Right cardiac atrium (tissue), 5 donors: ENCODE results near the gene TRAPPC3L. TPM values are rescaled to one million over a fixed set of nuclear protein-coding genes. Genes with fewer than 3 reads are reported as not detected.
"Not testable (repeated sequence)": the region's sequence is repeated elsewhere in the genome, so short reads cannot be mapped to it uniquely, and the experiment has no call there.

Experiments
- ATAC-seq, 2 donors: fragments of 200-7000 bp; cut with Tn5 transposase; one replicate each; pipeline versions ENCODE4 v1.8.0 to v1.9.1; 2020; ENCODE audit warnings: moderate library complexity in 2 of 2, mild to moderate bottlenecking in 1 of 2
- DNase-seq, 3 donors: peaks; one replicate each; pipeline ENCODE4 v3.0.0-alpha.2; 2020
- H3K27ac ChIP-seq: one replicate; pipeline ENCODE4 v1.5.1; 2013; ENCODE audit warnings: mild to moderate bottlenecking, low read length, control low read depth, moderate library complexity
- H3K27me3 ChIP-seq: one replicate; pipeline ENCODE4 v1.6.1; 2013; ENCODE audit not compliant: control insufficient read depth, insufficient read depth
- H3K4me1 ChIP-seq: one replicate; pipeline ENCODE4 v1.6.1; 2013; ENCODE audit warnings: low read length; ENCODE audit not compliant: control insufficient read depth, insufficient read depth
- H3K4me3 ChIP-seq: one replicate; pipeline ENCODE4 v1.5.1; 2013; ENCODE audit warnings: low read length, control low read depth
- H3K9me3 ChIP-seq: one replicate; pipeline ENCODE4 v1.6.1; 2013; ENCODE audit warnings: low read length; ENCODE audit not compliant: control insufficient read depth
- WGBS: extraction: QIAGEN DNeasy Blood & Tissue Kit; methylation state at CpG from one replicate; pipeline ENCODE4 v1.1.7; 2013; 5-methylcytosine and 5-hydroxymethylcytosine counted together
- intact Hi-C, 4 donors: fragments of 100-400 bp; cut with DNase I; formaldehyde crosslinking; loops; one replicate each; pipeline versions ENCODE4 v1.11.0 to v1.14.0; 2022 to 2023
- polyA plus RNA-seq: library from polyadenylated mRNA; stranded (reverse); fragments of 200-250 nt; gene quantifications from one replicate; pipeline ENCODE4 v1.2.3, GENCODE V29; 2013
- total RNA-seq, 4 donors: library from RNA; stranded (reverse); fragmentation: NEBNext Ultra II Directional; extraction: Animal tissue kit (Norgen Biotek cat#: 25700); gene quantifications; one replicate each; pipeline ENCODE4 v1.2.1, GENCODE V29; 2021
- donor health status: healthy with polysubstance abuse.
- donor health status: DM: no; HTN: yes; CAD: no.
- donor health status: DM: no; HTN: no; CAD: no.
- donor health status: DM: no; HTN: yes; CAD: no; lungs with severe emphysema.
- donor health status: DM: yes; HTN: yes; CAD: no.

Gene TRAPPC3L
- total and polyA plus RNA-seq, 5 donors = 0.18 to 0.32 (median 0.22) TPM

DNA sequence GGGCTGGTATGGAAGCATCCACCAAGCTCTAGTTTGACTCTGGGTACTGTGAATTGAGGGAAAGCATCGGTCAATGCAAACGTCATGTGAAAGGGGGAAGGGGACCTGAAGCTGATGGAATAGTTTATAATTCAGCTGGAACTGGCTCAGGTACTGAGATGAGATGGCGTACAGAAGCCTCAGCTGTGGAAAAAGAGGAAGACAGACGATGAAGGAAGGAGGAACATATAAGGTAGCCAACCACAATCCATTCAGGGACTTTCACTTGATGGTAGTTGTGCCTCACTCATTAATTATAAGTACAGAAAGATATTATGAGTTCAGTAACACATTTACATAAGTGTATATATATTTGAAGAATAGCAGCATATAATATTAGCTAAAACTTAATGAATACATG is 31.4 kb downstream of the TRAPPC3L start:
- H3K4me3 ChIP-seq = no peak overlapping the region
- ATAC-seq (no peak), DNase-seq (no peak)
- WGBS = 82% methylated on average over 4 of the region's 4 CpGs
- intact Hi-C loops = no loop called here
- H3K27ac ChIP-seq = no peak overlapping the region
- H3K9me3 ChIP-seq = no peaks in the 10 kb centered on the region
- H3K27me3 ChIP-seq = no peaks in the 10 kb centered on the region
- H3K4me1 ChIP-seq = peaks cover 8% of the 10 kb centered on the region

DNA sequence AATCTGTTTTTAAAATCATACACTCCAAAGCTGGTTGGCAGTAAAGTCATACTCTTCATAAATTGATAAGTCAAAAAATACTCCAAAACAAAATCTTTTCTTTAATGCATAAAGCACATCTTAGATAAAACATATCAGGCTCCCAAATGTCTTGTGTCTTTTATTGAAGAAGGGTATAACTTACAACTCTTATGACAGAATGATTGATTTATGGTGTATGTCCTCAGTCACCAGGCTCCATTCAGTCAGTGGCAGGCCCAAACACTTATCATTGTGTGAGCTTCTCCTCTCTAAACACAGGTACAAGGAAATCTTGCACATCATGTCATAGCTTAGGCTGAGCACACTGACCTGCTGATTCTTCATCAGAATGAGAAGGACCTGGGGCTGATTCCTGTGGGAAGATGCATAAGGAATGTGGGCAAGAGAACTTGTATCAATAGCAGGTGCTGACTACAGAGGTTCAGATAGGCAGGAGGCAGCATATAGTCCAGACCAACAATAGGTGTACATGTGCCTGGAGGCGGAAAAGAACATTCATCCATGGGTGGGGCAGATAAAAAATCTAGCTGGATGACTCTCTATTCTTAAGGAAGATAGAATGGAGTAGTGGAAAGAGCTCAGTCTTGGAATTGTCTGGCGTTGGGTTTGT is 32.1 kb downstream of the TRAPPC3L start:
- intact Hi-C loops = no loop called here
- Histone ChIP-seq H3K27ac (no peak overlapping the region), H3K4me3 (peak overlapping the region; percentile 75), H3K27me3 (no peaks in the 10 kb centered on the region), H3K9me3 (no peaks in the 10 kb centered on the region), H3K4me1 (peaks cover 5% of the 10 kb centered on the region)
- ATAC-seq (no peak), DNase-seq (no peak)
- WGBS = 80% methylated on average over 2 of the region's 2 CpGs

DNA sequence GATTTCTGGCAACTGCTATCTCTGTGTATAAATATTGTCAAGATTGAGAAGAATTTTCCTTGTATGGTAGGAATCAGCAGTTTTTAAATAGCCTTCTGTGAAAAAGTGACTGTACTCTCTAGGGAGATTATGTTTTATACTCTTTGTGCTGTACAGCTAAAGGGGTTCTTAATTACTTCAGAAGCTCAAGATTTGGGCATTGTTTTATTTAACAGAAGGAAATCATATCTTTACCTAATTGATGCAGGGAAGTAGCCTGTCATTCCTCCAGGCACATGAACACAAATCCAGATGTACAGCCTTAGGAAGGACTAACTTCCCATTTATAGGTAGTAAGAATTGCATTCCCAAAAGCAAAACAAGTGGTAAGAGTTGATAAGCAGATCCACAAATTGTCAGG is 32.8 kb downstream of the TRAPPC3L start:
- H3K4me3 ChIP-seq = peak overlapping the region; percentile 75
- H3K27me3 ChIP-seq = no peaks in the 10 kb centered on the region
- no peak for DNase-seq
- peaks cover 5% of the 10 kb centered on the region for H3K4me1 ChIP-seq
- no peak overlapping the region for H3K27ac ChIP-seq
- intact Hi-C loops = no loop called here
- H3K9me3 ChIP-seq = no peaks in the 10 kb centered on the region
- no peak for ATAC-seq

DNA sequence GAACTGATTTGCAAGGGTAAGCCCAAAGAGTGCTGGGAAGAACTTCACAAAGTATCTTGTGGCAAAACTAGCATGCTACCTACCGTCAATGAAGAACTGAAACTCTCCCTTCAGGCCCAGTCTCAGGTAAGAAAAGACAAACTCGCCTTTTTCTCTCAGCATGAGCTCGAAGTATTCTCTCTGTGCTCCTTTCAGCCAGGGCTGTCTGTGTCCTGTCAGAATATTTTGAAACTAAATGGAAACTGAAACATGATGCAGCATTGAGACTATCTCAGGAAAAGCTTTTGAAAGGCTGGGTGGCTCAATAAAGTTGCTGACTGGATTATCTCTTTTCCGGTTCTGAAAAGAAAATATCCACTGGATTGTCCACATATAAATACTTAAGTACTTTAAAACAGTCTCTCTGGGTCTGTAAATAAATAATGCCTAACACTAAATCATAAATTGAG is 33.3 kb downstream of the TRAPPC3L start:
- DNase-seq = no peak
- Histone ChIP-seq H3K4me3 (peak overlapping the region; percentile 75), H3K9me3 (no peaks in the 10 kb centered on the region), H3K4me1 (peaks cover 5% of the 10 kb centered on the region), H3K27ac (peak overlapping the region; percentile 99), H3K27me3 (no peaks in the 10 kb centered on the region)
- intact Hi-C loops = no loop called here
- peak; percentile 78 to 82 for ATAC-seq
- WGBS = 25% methylated on average over 4 of the region's 4 CpGs

DNA sequence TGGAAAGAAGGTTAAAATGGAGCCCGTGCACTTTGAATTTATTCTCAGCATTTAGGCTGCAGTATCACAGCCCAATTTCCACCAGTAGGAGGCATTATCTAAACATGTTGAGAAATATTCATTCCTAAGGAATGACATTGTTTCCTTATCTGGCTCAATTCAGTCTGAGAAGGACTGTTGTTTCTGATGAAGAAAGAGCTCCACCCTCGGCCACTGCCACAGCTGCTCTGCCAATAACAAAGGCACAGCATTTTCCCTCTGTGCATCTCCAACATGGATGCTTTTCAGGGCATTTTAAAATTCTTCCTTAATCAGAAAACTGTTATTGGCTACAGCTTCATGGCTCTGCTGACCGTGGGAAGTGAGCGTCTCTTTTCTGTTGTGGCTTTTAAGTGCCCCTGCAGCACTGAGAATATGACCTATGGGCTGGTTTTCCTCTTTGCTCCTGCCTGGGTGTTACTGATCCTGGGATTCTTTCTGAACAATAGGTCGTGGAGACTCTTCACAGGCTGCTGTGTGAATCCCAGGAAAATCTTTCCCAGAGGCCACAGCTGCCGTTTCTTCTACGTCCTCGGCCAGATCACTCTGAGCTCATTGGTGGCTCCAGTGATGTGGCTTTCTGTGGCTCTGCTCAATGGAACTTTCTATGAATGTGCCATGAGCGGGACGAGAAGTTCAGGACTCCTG is 33.9 kb downstream of the TRAPPC3L start, which contains the start of gene CALHM5:
CALHM5 (plus strand) TSS at position 216 of the 687 bp plus-strand sequence; CDS start at position 274, 58 bp downstream.
- 26% methylated on average over 10 of the region's 10 CpGs for WGBS
- peak within 1 kb of the TSS; percentile 99 for H3K27ac ChIP-seq
- H3K27me3 ChIP-seq = no peaks in the 10 kb centered on the region
- ATAC-seq (peak; percentile 94 to 98), DNase-seq (peak; percentile 70 to 84 (median 72))
- no peaks in the 10 kb centered on the region for H3K9me3 ChIP-seq
- peak within 1 kb of the TSS; percentile 75 for H3K4me3 ChIP-seq
- intact Hi-C loops = no loop called here
- H3K4me1 ChIP-seq = peaks cover 5% of the 10 kb centered on the region

DNA sequence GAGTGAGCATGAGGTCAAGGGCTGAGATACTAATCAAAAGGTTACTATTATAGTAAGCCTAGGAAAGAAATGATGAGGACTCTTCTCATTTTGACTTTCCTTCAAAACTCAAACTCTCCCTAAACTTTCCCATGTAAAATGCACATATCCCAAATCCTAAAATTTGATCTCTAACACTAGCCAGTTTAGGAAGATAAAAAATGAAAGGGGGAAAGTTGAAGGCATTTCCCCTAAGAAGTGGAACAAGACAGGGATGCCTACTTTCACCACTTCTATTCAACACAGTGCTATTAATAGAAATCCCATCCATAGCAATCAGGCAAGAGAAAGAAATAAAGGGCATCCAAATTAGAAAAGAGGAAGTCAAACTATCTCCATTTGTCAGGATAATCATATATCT is 37.0 kb downstream of the TRAPPC3L start:
- intact Hi-C loops = no loop called here
- DNase-seq = no peak
- no peaks in the 10 kb centered on the region for H3K27me3 ChIP-seq
- H3K27ac ChIP-seq = no peak overlapping the region
- H3K4me1 ChIP-seq = peaks cover 3% of the 10 kb centered on the region
- no peak for ATAC-seq
- no peaks in the 10 kb centered on the region for H3K9me3 ChIP-seq
- no peak overlapping the region for H3K4me3 ChIP-seq

DNA sequence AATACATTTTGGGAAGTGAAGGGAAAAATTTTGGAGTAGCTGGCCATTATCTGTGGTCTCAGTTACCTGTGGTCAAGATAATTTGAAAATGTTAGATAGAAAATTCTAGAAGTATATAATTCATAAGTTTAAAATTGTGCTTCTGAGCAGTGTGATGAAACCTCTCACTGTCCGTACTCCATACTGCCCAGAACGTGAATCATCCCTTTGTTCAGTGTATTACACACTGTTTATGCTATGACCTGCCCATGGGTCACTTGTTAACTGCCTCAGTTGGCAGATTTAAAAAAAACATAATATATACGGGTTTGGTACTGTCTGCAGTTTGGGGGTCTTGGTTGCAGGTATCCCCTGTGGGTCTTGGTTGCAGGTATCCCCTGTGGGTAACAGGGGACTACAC is 38.2 kb downstream of the TRAPPC3L start:
- Histone ChIP-seq H3K27me3 (no peaks in the 10 kb centered on the region), H3K4me3 (no peak overlapping the region), H3K27ac (no peak overlapping the region), H3K9me3 (no peaks in the 10 kb centered on the region), H3K4me1 (no peaks in the 10 kb centered on the region)
- WGBS = 87% methylated on average over 3 of the region's 3 CpGs
- intact Hi-C loops = no loop called here
- no peak for DNase-seq
- ATAC-seq = no peak

DNA sequence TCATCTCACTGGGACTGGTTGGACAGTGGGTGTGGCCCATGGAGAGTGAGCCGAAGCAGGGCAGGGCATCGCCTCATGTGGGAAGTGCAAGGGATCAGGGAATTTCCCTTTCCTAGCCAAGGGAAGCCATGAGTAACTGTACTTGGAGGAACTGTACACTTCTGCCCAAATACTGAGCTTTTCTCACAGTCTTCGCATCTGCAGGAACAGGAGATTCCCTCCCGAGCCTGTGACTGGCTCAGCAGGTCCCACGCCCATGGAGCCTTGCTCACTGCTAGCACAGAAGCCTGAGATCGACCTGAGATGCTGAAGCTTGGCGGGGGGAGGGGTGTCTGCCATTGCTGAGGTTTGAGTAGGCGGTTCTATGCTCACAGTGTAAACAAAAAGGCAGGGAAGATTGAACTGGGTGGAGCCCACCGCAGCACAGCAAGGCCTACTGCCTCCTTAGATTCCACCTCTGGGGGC is 44.5 kb downstream of the TRAPPC3L start:
- intact Hi-C loops = no loop called here
- H3K4me1 ChIP-seq = no peaks in the 10 kb centered on the region
- H3K4me3 ChIP-seq = no peak overlapping the region
- ATAC-seq (no peak), DNase-seq (peak in 2 of 3 donors; percentile 15 to 28)
- WGBS = 82% methylated on average over 9 of the region's 9 CpGs
- H3K27me3 ChIP-seq = no peaks in the 10 kb centered on the region
- no peak overlapping the region for H3K27ac ChIP-seq
- no peaks in the 10 kb centered on the region for H3K9me3 ChIP-seq

DNA sequence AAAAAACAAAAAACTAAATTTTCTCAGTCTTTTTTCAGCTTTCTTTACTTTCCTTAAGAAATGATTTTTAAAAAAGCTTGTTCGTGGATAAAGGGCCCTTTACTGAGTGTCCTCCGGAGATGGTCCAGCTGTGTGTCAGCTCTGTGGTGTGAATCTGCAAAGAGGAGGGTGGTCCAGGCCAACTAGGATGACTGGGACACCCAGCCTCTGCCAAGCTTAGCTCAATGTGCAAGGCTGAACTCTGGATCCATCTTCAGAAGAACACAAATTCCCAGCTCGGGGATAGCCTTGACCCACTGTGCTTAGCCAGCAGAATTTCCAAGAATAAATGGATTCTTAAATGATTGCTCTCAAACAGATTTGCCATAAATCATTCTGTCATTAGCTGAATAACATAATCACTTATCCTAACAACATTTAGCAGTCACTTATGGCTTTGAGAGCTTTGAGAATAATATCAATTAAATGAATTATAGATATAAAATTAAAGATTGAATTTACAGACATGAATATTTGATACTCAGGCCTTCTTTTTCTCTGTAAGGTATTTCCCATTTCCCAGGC is 48.3 kb downstream of the TRAPPC3L start:
- WGBS = 62% methylated on average over 3 of the region's 3 CpGs
- intact Hi-C loops = no loop called here
- peak; percentile 49 to 70 for ATAC-seq
- Histone ChIP-seq H3K4me1 (no peaks in the 10 kb centered on the region), H3K9me3 (no peaks in the 10 kb centered on the region), H3K27ac (no peak overlapping the region), H3K4me3 (no peak overlapping the region), H3K27me3 (no peaks in the 10 kb centered on the region)
- DNase-seq = peak in 2 of 3 donors; percentile 28 to 58

DNA sequence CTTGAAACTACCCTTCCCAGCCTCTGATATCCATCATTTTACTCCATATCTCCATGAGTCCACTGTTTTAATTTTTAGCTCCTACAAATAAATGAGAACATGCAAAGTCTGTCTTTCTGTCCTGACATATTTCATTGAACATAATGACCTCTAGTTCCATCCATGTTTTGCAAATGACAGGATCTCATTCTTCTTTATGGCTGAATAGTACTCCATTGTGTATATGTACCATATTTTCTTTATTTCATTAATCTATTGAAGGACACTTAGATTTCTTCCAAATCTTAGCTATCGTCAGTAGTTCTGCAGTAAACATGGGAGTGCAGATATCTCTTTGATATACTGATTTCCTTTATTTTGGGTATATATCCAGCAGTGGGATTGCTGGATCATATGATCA is 50.3 kb downstream of the TRAPPC3L start:
- H3K27ac ChIP-seq, H3K27me3 ChIP-seq, intact Hi-C loops, H3K4me1 ChIP-seq, H3K4me3 ChIP-seq, DNase-seq, ATAC-seq, H3K9me3 ChIP-seq: not testable (repeated sequence)
- 98% methylated on average over 1 of the region's 1 CpG for WGBS

DNA sequence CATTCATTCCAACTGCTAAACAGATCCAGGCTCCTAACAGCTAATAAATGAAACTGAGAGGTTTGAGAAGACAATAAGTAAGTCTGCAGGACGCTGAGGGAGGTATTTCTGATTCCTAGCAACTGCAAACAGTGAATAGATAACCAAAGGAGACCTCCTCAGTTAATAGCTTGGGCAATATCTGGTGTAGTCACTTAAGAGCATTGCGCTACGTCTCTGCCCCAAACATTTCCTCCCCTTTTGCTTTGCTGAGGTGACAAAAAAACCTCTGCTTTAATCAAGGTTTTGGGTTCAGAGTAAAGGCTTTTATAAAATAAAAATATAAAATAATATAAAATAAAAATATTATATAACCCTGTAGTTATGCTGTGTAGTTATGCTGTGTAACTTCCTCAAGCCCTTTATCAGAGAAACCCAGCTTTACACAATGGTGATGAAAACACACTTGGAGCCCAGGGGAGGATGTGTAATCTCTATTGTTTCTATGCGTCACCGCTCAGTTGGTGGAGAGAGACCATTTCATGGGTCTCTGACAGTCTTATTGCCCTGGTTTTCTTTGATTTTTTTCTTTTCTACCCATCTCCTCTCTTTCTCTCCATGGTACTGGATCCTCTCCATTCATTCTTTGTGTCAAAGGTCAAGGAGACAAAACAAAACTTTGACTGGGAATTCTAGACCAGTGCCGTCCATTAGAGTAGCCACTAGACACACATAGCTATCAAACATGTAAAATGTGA is 53.0 kb downstream of the TRAPPC3L start:
- 61% methylated on average over 6 of the region's 6 CpGs for WGBS
- Histone ChIP-seq H3K27me3 (no peaks in the 10 kb centered on the region), H3K9me3 (no peaks in the 10 kb centered on the region), H3K4me3 (no peak overlapping the region), H3K4me1 (no peaks in the 10 kb centered on the region), H3K27ac (no peak overlapping the region)
- intact Hi-C loops = no loop called here
- no peak for DNase-seq
- ATAC-seq = no peak
